Measurements from ENCODE around the gene DVL3. TPM values are rescaled to one million over a fixed set of nuclear protein-coding genes. Genes with fewer than 3 reads are reported as not detected.
A peak's percentile ranks its signal among the peaks of the same experiment; 100 is the strongest.

The DVL3 gene
- total and polyA plus RNA-seq, 9 donors, result 30.2 to 93.8 (median 71.1) TPM

DNA sequence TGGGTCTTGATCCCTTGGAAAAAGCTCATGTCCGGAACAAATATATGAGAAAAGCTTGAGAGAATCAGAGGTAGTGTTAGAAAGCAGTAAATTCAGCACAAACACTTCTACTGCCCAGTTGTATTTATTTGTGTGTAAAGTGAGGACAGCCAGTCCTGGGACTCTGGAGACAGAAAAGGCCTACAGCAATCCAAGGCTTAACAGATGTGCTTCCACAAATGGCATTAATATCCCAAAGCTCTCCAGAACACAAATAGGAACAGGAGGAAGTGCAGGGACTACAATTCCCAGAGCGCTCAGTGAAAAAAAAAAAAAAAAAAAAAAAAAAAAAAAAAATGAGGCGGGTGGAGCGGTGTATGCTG, 19.1 kb downstream of the DVL3 start:
- Histone ChIP-seq H3K4me3 (no peak overlapping the region), H3K27me3 (no peaks in the 10 kb centered on the region), H3K9me3 (no peaks in the 10 kb centered on the region), H3K36me3 (no peaks in the 10 kb centered on the region), H3K4me1 (ENCODE audit: insufficient read depth) (peaks cover 7% of the 10 kb centered on the region), H3K27ac (no peak overlapping the region)
- intact Hi-C loops (cut with DNase I), result no loop called here
- no peak for DNase-seq
- 13 to 16% (median 15%) methylated on average over 4 of the region's 4 CpGs for WGBS, 3 donors
- TF ChIP-seq POLR2A (IDR thresholded peaks at IDR 0.05) (no peak), EP300 (IDR thresholded peaks at IDR 0.05) (no peak)
- TF ChIP-seq, protein P1, sequence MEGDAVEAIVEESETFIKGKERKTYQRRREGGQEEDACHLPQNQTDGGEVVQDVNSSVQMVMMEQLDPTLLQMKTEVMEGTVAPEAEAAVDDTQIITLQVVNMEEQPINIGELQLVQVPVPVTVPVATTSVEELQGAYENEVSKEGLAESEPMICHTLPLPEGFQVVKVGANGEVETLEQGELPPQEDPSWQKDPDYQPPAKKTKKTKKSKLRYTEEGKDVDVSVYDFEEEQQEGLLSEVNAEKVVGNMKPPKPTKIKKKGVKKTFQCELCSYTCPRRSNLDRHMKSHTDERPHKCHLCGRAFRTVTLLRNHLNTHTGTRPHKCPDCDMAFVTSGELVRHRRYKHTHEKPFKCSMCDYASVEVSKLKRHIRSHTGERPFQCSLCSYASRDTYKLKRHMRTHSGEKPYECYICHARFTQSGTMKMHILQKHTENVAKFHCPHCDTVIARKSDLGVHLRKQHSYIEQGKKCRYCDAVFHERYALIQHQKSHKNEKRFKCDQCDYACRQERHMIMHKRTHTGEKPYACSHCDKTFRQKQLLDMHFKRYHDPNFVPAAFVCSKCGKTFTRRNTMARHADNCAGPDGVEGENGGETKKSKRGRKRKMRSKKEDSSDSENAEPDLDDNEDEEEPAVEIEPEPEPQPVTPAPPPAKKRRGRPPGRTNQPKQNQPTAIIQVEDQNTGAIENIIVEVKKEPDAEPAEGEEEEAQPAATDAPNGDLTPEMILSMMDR (IDR thresholded peaks at IDR 0.05), result no peak

DNA sequence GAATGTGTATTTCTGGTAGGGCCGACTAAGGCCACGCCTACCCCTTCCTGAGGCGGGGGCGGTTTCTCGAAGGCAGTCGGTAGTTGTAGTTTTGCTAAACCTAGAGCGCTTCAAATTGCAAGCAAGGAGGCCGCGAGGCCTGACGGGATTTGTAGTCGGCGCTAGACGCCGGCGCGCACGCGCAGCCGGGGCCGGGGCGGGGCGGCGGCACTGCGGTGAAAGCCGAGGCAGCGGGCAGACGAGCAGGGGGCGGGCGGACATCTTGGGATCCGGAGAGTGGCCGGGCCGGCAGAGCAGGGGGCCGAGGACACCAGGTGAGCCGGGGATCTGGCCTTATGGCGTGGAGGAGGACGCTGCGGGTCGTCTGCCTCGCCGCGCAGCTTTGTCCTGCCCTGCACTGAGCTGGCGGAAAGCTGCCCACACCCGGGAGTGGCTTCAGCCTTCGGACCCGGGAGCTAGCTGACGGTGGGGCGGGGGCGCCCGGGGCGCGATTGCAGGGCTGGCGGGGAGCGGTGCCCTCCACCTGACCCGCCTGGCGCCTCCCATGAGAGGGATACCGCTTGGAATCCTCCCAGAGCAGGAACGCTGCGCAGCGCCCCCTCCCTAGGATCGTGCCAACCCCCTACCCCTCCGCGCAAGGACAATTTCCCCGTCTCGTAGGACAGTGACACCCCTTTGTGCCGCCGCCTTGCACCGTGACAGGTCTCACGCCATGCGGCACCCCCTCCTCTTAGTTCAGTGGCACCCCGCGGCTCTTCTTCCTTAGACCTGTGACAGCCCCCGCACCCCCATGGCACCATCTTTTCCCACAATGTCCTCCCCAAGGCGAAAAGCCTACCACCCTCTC, 19.7 kb downstream of the DVL3 start, which contains the start of gene AP2M1:
Gene AP2M1, plus strand, starts transcription at position 210 of the 847 bp plus-strand sequence. CDS start 2,139 bp downstream, outside the sequence.
- H3K27ac ChIP-seq, result peak within 1 kb of the TSS; percentile 74 to 83
- H3K4me3 ChIP-seq, result peak within 1 kb of the TSS; percentile 72
- peak; percentile 70 for TF ChIP-seq POLR2A (IDR thresholded peaks at IDR 0.05)
- no peak for TF ChIP-seq EP300 (IDR thresholded peaks at IDR 0.05)
- peaks cover 7% of the 10 kb centered on the region for H3K4me1 ChIP-seq (ENCODE audit: insufficient read depth)
- 0 to 1% (median 0%) methylated on average over 53 to 73 of the region's 73 CpGs for WGBS, 3 donors
- no peaks in the 10 kb centered on the region for H3K9me3 ChIP-seq
- no peaks in the 10 kb centered on the region for H3K36me3 ChIP-seq
- intact Hi-C loops (cut with DNase I), result no loop called here
- peak; percentile 97 to 99 (median 98) for DNase-seq
- no peaks in the 10 kb centered on the region for H3K27me3 ChIP-seq

DNA sequence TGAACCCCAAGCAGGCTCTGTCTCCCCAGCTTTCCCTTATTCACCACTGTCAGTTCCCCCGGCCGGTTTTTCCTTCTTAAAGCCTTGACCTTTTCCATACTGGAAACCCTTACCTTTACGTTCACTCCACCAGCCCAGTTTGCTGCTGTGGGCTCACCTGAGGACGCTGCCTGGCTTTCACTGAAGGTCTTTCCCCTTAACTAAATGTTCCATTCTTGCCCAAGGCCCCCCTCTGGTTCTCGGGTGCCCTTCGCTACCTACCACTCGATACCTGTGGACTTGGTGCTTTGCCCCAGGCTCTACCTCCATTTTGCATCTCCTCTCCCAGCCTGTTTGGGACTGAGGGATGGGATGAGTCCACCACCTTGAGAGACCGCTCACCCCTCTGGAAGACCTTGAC, 20.3 kb downstream of the DVL3 start:
- no peak for DNase-seq
- WGBS, 3 donors, result 15 to 20% (median 16%) methylated on average over 8 of the region's 8 CpGs
- Histone ChIP-seq H3K36me3 (no peaks in the 10 kb centered on the region), H3K4me1 (ENCODE audit: insufficient read depth) (peaks cover 7% of the 10 kb centered on the region), H3K27me3 (no peaks in the 10 kb centered on the region), H3K4me3 (peak overlapping the region; percentile 72), H3K27ac (peak overlapping the region in 1 of 2 donors; percentile 74), H3K9me3 (no peaks in the 10 kb centered on the region)
- intact Hi-C loops (cut with DNase I), result no loop called here
- TF ChIP-seq POLR2A (IDR thresholded peaks at IDR 0.05) (no peak), EP300 (IDR thresholded peaks at IDR 0.05) (no peak)
- TF ChIP-seq, protein P1 (IDR thresholded peaks at IDR 0.05), result no peak

DNA sequence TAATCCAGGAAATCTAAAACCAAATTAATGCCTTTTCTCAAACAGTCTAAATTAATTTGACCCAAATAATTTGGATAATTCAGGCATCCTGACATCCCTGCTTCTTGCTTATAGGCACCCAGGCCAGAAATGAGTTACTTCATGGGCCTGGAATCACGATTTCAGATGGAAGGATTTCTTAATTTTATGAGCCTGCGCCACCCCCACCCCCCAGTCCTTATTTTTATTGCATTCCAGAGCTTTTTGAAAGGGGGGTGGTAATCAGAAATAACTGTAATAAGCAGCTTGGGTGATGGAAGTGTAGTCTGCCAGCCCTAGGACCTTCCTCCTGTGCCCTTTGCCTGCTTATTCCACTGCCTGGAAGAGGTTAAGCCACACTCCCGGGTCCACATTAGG, 20.8 kb downstream of the DVL3 start:
- H3K27ac ChIP-seq, result peak overlapping the region in 1 of 2 donors; percentile 74
- H3K9me3 ChIP-seq, result no peaks in the 10 kb centered on the region
- peaks cover 7% of the 10 kb centered on the region for H3K4me1 ChIP-seq (ENCODE audit: insufficient read depth)
- DNase-seq, result no peak
- H3K27me3 ChIP-seq, result no peaks in the 10 kb centered on the region
- TF ChIP-seq POLR2A (IDR thresholded peaks at IDR 0.05) (no peak), EP300 (IDR thresholded peaks at IDR 0.05) (no peak)
- TF ChIP-seq, protein P1 (IDR thresholded peaks at IDR 0.05), result no peak
- intact Hi-C loops (cut with DNase I), result no loop called here
- H3K4me3 ChIP-seq, result peak overlapping the region; percentile 72
- H3K36me3 ChIP-seq, result no peaks in the 10 kb centered on the region
- 18 to 21% (median 20%) methylated on average over 3 of the region's 3 CpGs for WGBS, 3 donors
